Urinary bladder (tissue), 4 donors: Measurements from ENCODE around the gene CLCN3. TPM values are rescaled to one million over a fixed set of nuclear protein-coding genes. Genes with fewer than 3 reads are reported as not detected.

Experiments
- DNase-seq: peaks from one replicate; pipeline ENCODE4 v3.0.0-alpha.2; 2015; ENCODE audit errors: extremely low spot score
- H3K27ac ChIP-seq: one replicate; pipeline ENCODE4 v1.5.1; 2013; ENCODE audit warnings: low read depth, mild to moderate bottlenecking, moderate library complexity
- H3K36me3 ChIP-seq: one replicate; pipeline ENCODE4 v1.6.1; 2013; ENCODE audit warnings: mild to moderate bottlenecking, moderate library complexity; ENCODE audit not compliant: insufficient read depth
- H3K4me1 ChIP-seq: one replicate; pipeline ENCODE4 v1.6.1; 2013; ENCODE audit warnings: mild to moderate bottlenecking, moderate library complexity; ENCODE audit not compliant: insufficient read depth
- H3K4me3 ChIP-seq: one replicate; pipeline ENCODE4 v1.5.1; 2013; ENCODE audit warnings: low read depth, low read length
- WGBS: extraction: QIAGEN DNeasy Blood & Tissue Kit; methylation state at CpG from one replicate; pipeline ENCODE4 v1.1.7; 2013; 5-methylcytosine and 5-hydroxymethylcytosine counted together
- polyA plus RNA-seq: library from polyadenylated mRNA; stranded (reverse); fragments of 200-250 nt; gene quantifications from one replicate; pipeline ENCODE4 v1.2.3, GENCODE V29; 2013
- total RNA-seq: library from RNA; depleted of rRNA; stranded (reverse); fragments of >200 nt; gene quantifications from one replicate; pipeline ENCODE4 v1.2.3, GENCODE V29; 2014
- donor health status: healthy with polysubstance abuse.
- donor health status: healthy.

The CLCN3 gene
- total and polyA plus RNA-seq, 2 donors = 17.6 to 62.8 TPM

- no peak for DNase-seq
- Histone ChIP-seq H3K27ac (no peak overlapping the region), H3K4me3 (no peak overlapping the region), H3K36me3 (no peaks in the 10 kb centered on the region), H3K4me1 (peaks cover 1% of the 10 kb centered on the region)
- WGBS = 96% methylated on average over 6 of the region's 6 CpGs
Measured at GRCh38 chr4:169655401-169655800, 35.0 kb downstream of the CLCN3 start.

GRCh38 chr4:169657470-169658107, 37.2 kb downstream of the CLCN3 start:
- Histone ChIP-seq H3K4me3 (no peak overlapping the region), H3K4me1 (peaks cover 1% of the 10 kb centered on the region), H3K27ac (no peak overlapping the region), H3K36me3 (no peaks in the 10 kb centered on the region)
- WGBS = 79% methylated on average over 3 of the region's 3 CpGs
- DNase-seq = no peak

- WGBS = 73% methylated on average over 2 of the region's 2 CpGs
- no peak overlapping the region for H3K27ac ChIP-seq
Measured at GRCh38 chr4:169658196-169658595, 37.8 kb downstream of the CLCN3 start.

DNA sequence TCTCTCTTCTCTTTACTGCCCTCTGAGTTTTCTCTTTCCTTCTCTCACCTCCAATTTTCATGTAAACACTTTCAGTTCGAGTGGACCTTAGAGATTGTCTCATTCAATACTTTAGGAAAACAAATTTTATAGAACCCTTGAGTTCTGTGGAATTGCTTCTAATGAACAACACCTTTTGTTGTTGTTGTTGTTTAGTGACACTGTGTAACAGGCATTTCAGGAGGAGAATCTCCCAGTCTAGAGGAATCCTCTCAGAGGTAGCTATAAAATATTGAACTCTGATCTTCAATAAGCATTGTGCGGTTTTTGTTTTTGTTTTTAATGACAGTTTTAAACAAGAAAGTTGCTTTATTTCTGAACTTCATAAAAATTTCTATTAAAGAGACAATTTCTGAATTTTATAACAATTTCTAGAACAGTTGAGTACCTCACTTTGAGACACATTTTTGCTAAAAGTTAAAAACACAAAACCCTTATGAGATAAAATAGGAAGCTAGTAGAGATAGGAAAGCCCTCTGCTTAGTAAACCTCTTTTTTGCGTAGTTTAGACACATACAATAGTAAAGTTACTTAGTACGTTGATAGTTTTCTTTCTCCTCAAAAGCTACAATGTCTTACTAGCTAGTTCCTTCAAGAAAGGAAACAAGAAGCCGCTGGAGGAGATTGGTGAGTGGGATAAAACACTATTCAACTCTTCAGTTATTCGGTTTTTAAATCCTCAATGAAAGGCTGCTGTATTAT, 38.8 kb downstream of the CLCN3 start:
- Histone ChIP-seq H3K4me1 (peaks cover 1% of the 10 kb centered on the region), H3K36me3 (no peaks in the 10 kb centered on the region), H3K4me3 (no peak overlapping the region), H3K27ac (peak overlapping the region; percentile 83)
- 38% methylated on average over 6 of the region's 6 CpGs for WGBS
- no peak for DNase-seq

More at GRCh38 chr4:169658196-169658595, 37.8 kb downstream of the CLCN3 start:
- Histone ChIP-seq H3K4me1 (peaks cover 1% of the 10 kb centered on the region), H3K36me3 (no peaks in the 10 kb centered on the region), H3K4me3 (no peak overlapping the region)
- DNase-seq = no peak

DNA sequence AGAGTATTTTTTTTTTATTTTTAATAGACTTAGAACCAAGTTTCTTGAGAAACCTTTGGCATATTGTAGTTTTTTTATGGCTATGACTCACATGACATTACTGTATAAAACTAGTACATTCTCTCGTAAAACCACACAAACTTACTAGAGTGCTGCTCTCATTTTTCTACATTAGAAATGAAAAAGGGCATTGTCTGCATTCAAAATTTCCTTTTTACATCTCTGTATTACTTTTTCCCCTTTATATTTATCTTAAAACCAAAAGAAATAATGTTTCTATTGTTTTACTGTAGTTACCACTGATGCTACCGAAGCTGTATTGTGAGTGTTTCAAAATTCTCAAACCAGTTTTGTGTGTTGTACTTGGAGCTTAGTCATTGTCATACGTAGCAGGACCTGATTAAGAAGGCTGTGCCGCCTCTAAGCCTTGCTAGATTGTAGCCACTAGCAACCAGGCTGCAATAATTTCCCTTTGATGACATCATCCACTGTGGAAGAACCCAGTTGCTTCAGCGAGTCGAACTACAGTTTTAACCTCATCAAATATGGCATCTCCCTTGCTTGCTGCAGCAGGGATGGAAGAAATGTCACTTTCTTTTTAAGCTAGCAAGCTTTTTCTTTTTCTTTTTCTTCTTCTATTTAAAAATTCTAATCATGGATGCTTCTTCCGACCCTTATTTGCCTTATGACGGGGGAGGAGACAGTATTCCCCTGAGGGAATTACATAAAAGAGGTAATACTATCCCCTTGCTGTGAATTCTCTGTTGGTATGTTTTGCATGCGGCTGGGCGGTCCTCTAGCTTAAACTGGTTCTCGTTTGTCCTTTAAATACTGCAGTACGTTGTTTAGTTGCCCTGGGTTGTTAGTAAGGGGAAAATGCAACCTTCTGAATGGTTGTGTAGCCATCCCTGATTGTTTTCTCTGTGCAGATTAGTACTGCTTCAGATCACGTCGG, 39.6 kb downstream of the CLCN3 start:
- Histone ChIP-seq H3K4me1 (peaks cover 1% of the 10 kb centered on the region), H3K4me3 (peak overlapping the region; percentile 67), H3K36me3 (no peaks in the 10 kb centered on the region), H3K27ac (peak overlapping the region; percentile 82)
- 2% methylated on average over 14 of the region's 14 CpGs for WGBS
- peak; percentile 95 for DNase-seq

DNA sequence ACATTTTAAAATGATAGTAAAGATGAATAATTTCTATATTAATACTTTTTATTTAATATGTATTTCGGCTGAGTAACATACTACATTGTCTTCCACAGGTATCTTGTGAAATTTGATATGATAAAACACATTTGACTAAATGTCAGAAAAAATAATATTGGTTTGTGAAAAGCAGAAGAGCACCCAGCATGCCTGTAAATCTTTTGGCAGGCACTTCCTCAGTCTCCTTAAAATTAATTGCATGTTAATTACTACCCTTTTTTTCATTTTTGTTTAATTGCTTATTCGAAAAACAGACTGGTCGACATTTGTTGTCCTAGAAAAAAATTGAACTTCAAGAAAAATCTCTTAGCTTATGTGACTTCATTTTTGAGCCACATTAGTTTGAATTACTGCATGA, 40.6 kb downstream of the CLCN3 start:
- peaks cover 1% of the 10 kb centered on the region for H3K4me1 ChIP-seq

GRCh38 chr4:169661761-169662160, 41.4 kb downstream of the CLCN3 start:
- no peak for DNase-seq
- Histone ChIP-seq H3K4me3 (no peak overlapping the region), H3K27ac (no peak overlapping the region), H3K4me1 (peaks cover 1% of the 10 kb centered on the region), H3K36me3 (no peaks in the 10 kb centered on the region)
- 79% methylated on average over 1 of the region's 1 CpG for WGBS

More for the DNA sequence above, 40.6 kb downstream of the CLCN3 start:
- no peak overlapping the region for H3K27ac ChIP-seq
- H3K36me3 ChIP-seq = no peaks in the 10 kb centered on the region
- DNase-seq = no peak
- 53% methylated on average over 3 of the region's 3 CpGs for WGBS
- peak overlapping the region; percentile 67 for H3K4me3 ChIP-seq

GRCh38 chr4:169662206-169662605, 41.8 kb downstream of the CLCN3 start:
- no peak overlapping the region for H3K27ac ChIP-seq
- H3K4me1 ChIP-seq = peaks cover 1% of the 10 kb centered on the region
- no peak overlapping the region for H3K4me3 ChIP-seq
- H3K36me3 ChIP-seq = no peaks in the 10 kb centered on the region
- WGBS = 65% methylated on average over 3 of the region's 3 CpGs
- DNase-seq = no peak

DNA sequence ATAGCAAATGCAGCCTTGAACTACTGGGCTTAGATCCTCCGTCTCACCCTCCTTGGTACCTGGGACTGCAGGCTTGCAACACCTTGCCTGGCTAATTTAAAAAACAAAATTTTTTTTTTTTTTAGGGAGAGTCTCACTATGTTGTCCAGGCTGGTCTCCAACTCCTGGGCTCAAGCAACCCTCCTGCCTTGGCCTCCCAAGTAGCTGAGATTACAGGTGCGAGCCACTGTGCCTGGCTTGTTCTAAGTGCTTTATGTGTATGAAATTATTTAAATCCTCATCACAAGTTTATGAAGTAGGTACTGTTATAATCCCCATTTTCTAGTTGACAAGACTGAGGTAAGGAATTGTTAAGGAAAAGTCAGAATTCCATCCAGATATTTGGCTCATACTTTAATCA, 43.0 kb downstream of the CLCN3 start:
- Histone ChIP-seq H3K27ac (peak overlapping the region; percentile 23), H3K36me3 (no peaks in the 10 kb centered on the region), H3K4me1 (peaks cover 1% of the 10 kb centered on the region), H3K4me3 (no peak overlapping the region)
- 99% methylated on average over 2 of the region's 2 CpGs for whole genome bisulfite sequencing
- DNase-seq = no peak

GRCh38 chr4:169663831-169664230, 43.5 kb downstream of the CLCN3 start:
- peaks cover 1% of the 10 kb centered on the region for H3K4me1 ChIP-seq
- WGBS = 57% methylated on average over 2 of the region's 2 CpGs
- H3K4me3 ChIP-seq = no peak overlapping the region
- no peaks in the 10 kb centered on the region for H3K36me3 ChIP-seq
- peak overlapping the region; percentile 23 for H3K27ac ChIP-seq
- no peak for DNase-seq

DNA sequence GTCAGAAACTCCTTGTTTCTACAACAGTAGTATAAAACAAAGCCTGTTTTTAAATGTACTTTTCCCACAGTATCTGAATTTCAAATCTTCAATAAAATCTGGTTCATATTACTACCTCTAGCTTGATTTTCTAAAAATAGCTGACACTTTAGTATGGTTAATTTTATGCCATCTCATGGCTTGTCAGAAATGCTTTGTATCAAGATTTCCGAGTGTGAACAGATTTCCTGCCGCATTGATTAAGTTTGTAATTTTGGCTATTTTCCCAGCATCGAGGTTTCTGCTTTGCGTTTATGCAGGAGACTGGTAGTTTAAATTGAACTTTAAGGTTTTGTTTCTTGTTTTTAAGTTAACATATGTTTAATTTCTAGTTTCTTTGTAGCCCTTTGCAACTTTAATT, 44.2 kb downstream of the CLCN3 start:
- no peaks in the 10 kb centered on the region for H3K36me3 ChIP-seq
- no peaks in the 10 kb centered on the region for H3K4me1 ChIP-seq
- 25% methylated on average over 4 of the region's 4 CpGs for WGBS

DNA sequence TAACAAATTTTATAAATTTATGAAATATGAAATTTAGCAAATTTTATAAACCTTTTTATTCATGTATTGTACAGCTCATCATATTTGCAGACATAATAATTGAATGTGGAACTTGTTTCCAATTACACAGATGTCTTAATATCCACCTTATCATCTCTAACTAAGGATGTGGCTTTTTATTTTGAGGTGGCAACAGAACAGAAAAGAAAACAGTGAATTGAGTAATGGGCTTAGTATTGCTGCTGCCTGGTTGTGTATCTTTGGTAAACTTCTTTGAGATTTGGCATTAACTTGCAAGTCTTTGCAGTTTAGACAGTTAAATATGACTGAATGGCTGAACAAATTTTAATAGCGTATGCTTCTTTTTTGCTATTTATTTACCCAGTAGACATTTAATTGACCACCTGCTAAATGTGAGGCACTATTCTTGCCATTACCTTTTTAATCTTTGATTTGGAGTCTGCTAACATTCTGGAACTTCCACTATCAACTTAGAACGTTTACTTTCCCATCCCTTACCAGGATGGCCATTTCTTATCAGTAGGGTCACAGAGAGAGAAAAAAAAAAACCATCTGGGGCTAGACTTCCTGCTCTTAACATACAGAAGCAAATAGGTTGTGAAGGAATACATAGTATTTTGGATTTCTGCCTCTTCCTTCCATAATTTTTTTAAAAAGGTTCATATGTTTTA, 44.8 kb downstream of the CLCN3 start:
- no peak for DNase-seq
- 50% methylated on average over 2 of the region's 2 CpGs for WGBS
- no peak overlapping the region for H3K4me3 ChIP-seq
- H3K4me1 ChIP-seq = no peaks in the 10 kb centered on the region
- H3K36me3 ChIP-seq = no peaks in the 10 kb centered on the region
- no peak overlapping the region for H3K27ac ChIP-seq

More for the DNA sequence above, 44.2 kb downstream of the CLCN3 start:
- H3K27ac ChIP-seq = no peak overlapping the region
- no peak overlapping the region for H3K4me3 ChIP-seq
- no peak for DNase-seq
